Prostate gland (tissue), 2 donors: ENCODE data around the gene AUTS2.

ENCODE experiments used
- POLR2A ChIP-seq: fragments of 450-650 bp; IDR thresholded peaks from one replicate; pipeline ENCODE4 v1.6.1; 2016; ENCODE audit warnings: antibody characterized with exemption, mild to moderate bottlenecking
- POLR2AphosphoS5 ChIP-seq: sonication (generic); formaldehyde crosslinking; IDR thresholded peaks from one replicate; pipeline ENCODE4 v1.6.1; 2017; ENCODE audit warnings: antibody characterized with exemption
- TF ChIP-seq, protein P1 (sequence below), 4 experiments: fragments of 200-600 bp in 2 of 4; fragments of 450-650 bp in 2 of 4; sonication (generic) in 2 of 4; IDR thresholded peaks; 1 replicate in 3 of 4; 2 replicates in 1 of 4; pipeline ENCODE4 v1.5.1; 2016 to 2019; ENCODE audit warnings: antibody characterized with exemption in 4 of 4, mild to moderate bottlenecking in 2 of 4, moderate library complexity in 2 of 4

DNA sequence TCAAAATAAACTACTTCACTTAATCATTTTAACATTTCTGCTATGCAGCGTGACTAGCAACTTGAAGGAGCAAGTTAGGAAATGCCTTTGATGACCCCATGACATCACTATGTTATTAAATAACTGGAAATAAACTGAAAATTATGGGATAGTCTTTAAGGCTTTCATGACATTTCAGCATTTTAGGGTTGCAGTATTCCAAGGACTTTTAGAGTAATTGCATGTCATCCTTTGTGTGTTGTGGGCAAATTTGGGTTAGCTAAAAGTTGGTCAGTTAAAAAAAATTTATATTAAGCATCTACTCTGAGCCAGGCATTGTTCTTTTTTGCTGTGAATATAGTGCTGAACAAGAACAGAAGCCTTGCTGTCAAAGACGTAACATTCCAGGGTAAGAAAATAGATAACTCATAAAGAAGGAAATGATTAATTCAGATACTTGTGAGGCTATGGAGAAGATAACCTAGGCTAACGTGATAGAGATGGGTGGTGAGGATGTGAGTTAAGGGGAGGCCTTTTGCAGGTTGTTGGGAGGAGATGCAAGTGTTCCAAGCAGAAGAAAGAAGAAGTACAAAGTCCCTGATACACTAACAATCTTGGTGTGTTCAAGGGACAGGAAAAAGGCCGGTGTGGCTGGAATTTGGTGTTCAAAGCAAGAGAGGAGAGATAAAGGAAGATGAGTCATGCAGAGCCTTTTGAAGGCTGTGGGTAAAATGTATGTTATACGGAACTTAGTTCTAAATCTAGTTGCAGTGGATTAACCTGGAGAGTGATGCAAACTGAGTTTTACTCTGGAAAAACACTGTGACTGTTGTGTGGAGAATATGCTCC lies 610.2 kb downstream of the AUTS2 start:
- TF ChIP-seq, protein P1, sequence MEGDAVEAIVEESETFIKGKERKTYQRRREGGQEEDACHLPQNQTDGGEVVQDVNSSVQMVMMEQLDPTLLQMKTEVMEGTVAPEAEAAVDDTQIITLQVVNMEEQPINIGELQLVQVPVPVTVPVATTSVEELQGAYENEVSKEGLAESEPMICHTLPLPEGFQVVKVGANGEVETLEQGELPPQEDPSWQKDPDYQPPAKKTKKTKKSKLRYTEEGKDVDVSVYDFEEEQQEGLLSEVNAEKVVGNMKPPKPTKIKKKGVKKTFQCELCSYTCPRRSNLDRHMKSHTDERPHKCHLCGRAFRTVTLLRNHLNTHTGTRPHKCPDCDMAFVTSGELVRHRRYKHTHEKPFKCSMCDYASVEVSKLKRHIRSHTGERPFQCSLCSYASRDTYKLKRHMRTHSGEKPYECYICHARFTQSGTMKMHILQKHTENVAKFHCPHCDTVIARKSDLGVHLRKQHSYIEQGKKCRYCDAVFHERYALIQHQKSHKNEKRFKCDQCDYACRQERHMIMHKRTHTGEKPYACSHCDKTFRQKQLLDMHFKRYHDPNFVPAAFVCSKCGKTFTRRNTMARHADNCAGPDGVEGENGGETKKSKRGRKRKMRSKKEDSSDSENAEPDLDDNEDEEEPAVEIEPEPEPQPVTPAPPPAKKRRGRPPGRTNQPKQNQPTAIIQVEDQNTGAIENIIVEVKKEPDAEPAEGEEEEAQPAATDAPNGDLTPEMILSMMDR (IDR thresholded peaks at IDR 0.05): no peak
- TF ChIP-seq POLR2A: no peak
- no peak for TF ChIP-seq POLR2AphosphoS5
